Uterus (tissue), 2 donors: ENCODE data around the gene GNA12.

Experiments used
- POLR2A ChIP-seq, 2 donors: fragments of 450-650 bp; IDR thresholded peaks; one replicate each; pipeline ENCODE4 v1.6.1; 2016; ENCODE audit warnings: antibody characterized with exemption in 2 of 2, mild to moderate bottlenecking in 1 of 2, moderate library complexity in 1 of 2
- TF ChIP-seq, protein P1 (sequence below), 4 experiments: fragments of 200-600 bp in 2 of 4; fragments of 450-650 bp in 2 of 4; sonication (generic) in 2 of 4; IDR thresholded peaks; one replicate each; pipeline ENCODE4 v1.5.1; 2016 to 2019; ENCODE audit warnings: antibody characterized with exemption in 4 of 4, mild to moderate bottlenecking in 2 of 4, moderate library complexity in 1 of 4

GRCh38 chr7:2775785-2776184 is 68.3 kb downstream of the GNA12 start:
- TF ChIP-seq, protein P1, sequence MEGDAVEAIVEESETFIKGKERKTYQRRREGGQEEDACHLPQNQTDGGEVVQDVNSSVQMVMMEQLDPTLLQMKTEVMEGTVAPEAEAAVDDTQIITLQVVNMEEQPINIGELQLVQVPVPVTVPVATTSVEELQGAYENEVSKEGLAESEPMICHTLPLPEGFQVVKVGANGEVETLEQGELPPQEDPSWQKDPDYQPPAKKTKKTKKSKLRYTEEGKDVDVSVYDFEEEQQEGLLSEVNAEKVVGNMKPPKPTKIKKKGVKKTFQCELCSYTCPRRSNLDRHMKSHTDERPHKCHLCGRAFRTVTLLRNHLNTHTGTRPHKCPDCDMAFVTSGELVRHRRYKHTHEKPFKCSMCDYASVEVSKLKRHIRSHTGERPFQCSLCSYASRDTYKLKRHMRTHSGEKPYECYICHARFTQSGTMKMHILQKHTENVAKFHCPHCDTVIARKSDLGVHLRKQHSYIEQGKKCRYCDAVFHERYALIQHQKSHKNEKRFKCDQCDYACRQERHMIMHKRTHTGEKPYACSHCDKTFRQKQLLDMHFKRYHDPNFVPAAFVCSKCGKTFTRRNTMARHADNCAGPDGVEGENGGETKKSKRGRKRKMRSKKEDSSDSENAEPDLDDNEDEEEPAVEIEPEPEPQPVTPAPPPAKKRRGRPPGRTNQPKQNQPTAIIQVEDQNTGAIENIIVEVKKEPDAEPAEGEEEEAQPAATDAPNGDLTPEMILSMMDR (IDR thresholded peaks at IDR 0.05), result no peak
- TF ChIP-seq POLR2A (IDR thresholded peaks at IDR 0.05), result no peak
